K562 (cell line): ENCODE measurements around the gene HLA-DPA1. TPM values are rescaled to one million over a fixed set of nuclear protein-coding genes. Genes with fewer than 3 reads are reported as not detected.

Source experiments
- ATAC-seq: fragments of 200-7000 bp; cut with Tn5 transposase; 3 replicates; pipeline ENCODE4 v1.9.1; 2020; ENCODE audit warnings: moderate library complexity
- BruUV-seq: library from RNA; stranded (reverse); fragments of 400-500 nt; replicated peaks from 2 replicates; lab custom pipeline; 2021; lab: Mats Ljungman, UMichigan
- CTCF ChIA-PET: fragments of 300-600 bp; formaldehyde crosslinking; extraction: SDS; loops from one replicate; lab custom pipeline; 2021; ENCODE audit warnings: low intra/inter-chr PET ratio; lab: Yijun Ruan, JAX
- POLR2A ChIA-PET: fragments of 300-600, 350-650 bp; sonication (Branson Sonifier 250); formaldehyde crosslinking; extraction: SDS; loops from one replicate; lab custom pipeline; 2021; ENCODE audit warnings: antibody characterized with exemption, inconsistent platforms; lab: Yijun Ruan, JAX
- DNase-seq, 4 experiments: peaks; one replicate each; pipeline versions ENCODE4 v3.0.0 to v3.0.0-alpha.2; 2011 to 2018; ENCODE audit warnings: low spot score in 3 of 4, mixed read lengths in 3 of 4; ENCODE audit errors: extremely low read depth in 1 of 4
- FAIRE-seq: peaks from 2 replicates; lab custom pipeline; 2011; peaks lifted over from hg19 to GRCh38; lab: Jason Lieb, UNC
- H2AFZ ChIP-seq: 2 replicates; pipeline ENCODE4 v1.6.0; 2011; ENCODE audit warnings: low read depth, low read length, control low read depth, inconsistent platforms
- H3K27ac ChIP-seq: fragments of 200-600 bp; 3 replicates; pipeline ENCODE4 v1.8.0; 2011; ENCODE audit warnings: low read depth, mild to moderate bottlenecking, control low read depth, inconsistent platforms, low read length, moderate library complexity, mixed read lengths; ENCODE audit errors: extremely low read depth
- H3K27me3 ChIP-seq, 2 experiments: fragments of 300-600 bp in 1 of 2; 2 replicates in 1 of 2; 3 replicates in 1 of 2; pipeline versions ENCODE4 v1.6.0 to v1.8.0; 2011; ENCODE audit warnings: inconsistent platforms in 2 of 2, low read length in 2 of 2, mild to moderate bottlenecking in 1 of 2, mixed read lengths in 1 of 2, moderate library complexity in 1 of 2; ENCODE audit not compliant: control insufficient read depth in 2 of 2, insufficient read depth in 2 of 2
- H3K36me3 ChIP-seq: fragments of 300-600 bp; 3 replicates; pipeline ENCODE4 v1.8.0; 2011; ENCODE audit warnings: mild to moderate bottlenecking, low read length, inconsistent platforms; ENCODE audit not compliant: control insufficient read depth, insufficient read depth
- H3K4me1 ChIP-seq, 2 experiments: fragments of 200-600 bp in 1 of 2; replicated peaks in 1 of 2; 2 replicates in 1 of 2; 3 replicates in 1 of 2; pipeline versions ENCODE4 v1.5.1 to v1.8.0; 2011; ENCODE audit warnings: inconsistent platforms in 2 of 2, low read length in 2 of 2, mild to moderate bottlenecking in 1 of 2, mixed read lengths in 1 of 2, moderate library complexity in 1 of 2; ENCODE audit not compliant: control insufficient read depth in 2 of 2, insufficient read depth in 2 of 2
- H3K4me2 ChIP-seq: 2 replicates; pipeline ENCODE4 v1.6.1; 2011; ENCODE audit warnings: low read length, control low read depth, inconsistent platforms, mixed read lengths; ENCODE audit not compliant: insufficient read depth
- H3K4me3 ChIP-seq: fragments of 200-600 bp; sonication (generic), shearing (Covaris generic); 2 replicates; pipeline ENCODE4 v1.5.1; 2016; ENCODE audit warnings: control low read depth, inconsistent platforms
- H3K79me2 ChIP-seq: fragments of 200-600 bp; 3 replicates; pipeline ENCODE4 v1.8.0; 2011; ENCODE audit warnings: low read length, inconsistent platforms; ENCODE audit not compliant: control insufficient read depth, insufficient read depth
- H3K9ac ChIP-seq, 2 experiments: 2 replicates each; pipeline versions ENCODE4 v1.6.0 to v1.6.1; 2011; ENCODE audit warnings: low read depth in 2 of 2, low read length in 2 of 2, control low read depth in 1 of 2, inconsistent platforms in 1 of 2, mild to moderate bottlenecking in 1 of 2, mixed read lengths in 1 of 2; ENCODE audit not compliant: insufficient read depth in 1 of 2
- H3K9me1 ChIP-seq: one replicate; pipeline ENCODE4 v1.6.0; 2011; ENCODE audit warnings: inconsistent platforms, mild to moderate bottlenecking, low read length, moderate library complexity; ENCODE audit not compliant: control insufficient read depth, insufficient read depth
- H3K9me3 ChIP-seq: replicated peaks from 2 replicates; pipeline ENCODE4 v1.5.1; 2011; ENCODE audit warnings: low read depth, low read length, inconsistent platforms; ENCODE audit not compliant: control insufficient read depth, insufficient read depth
- H4K20me1 ChIP-seq: replicated peaks from 2 replicates; pipeline ENCODE4 v1.6.1; 2011; ENCODE audit warnings: low read length, inconsistent platforms, mixed read lengths; ENCODE audit not compliant: control insufficient read depth, insufficient read depth
- CUX1 ChIP-seq: fragments of 200-800 bp; sonication (Bioruptor generic); IDR thresholded peaks from 2 replicates; pipeline ENCODE4 v1.6.1; 2016; ENCODE audit warnings: missing genetic modification characterization, missing compliant biosample characterization
- DPF2 ChIP-seq: fragments of 450-650 bp; IDR thresholded peaks from 2 replicates; pipeline ENCODE4 v1.6.1; 2016
- FOXA1 ChIP-seq: fragments of 450-650 bp; IDR thresholded peaks from 2 replicates; pipeline ENCODE4 v1.6.1; 2016; ENCODE audit warnings: mild to moderate bottlenecking, borderline replicate concordance
- HDGF ChIP-seq: fragments of 450-650 bp; IDR thresholded peaks from 2 replicates; pipeline ENCODE4 v1.6.1; 2016
- KLF1 ChIP-seq: fragments of 450-650 bp; IDR thresholded peaks from 2 replicates; pipeline ENCODE4 v1.6.1; 2016; ENCODE audit warnings: missing genetic modification characterization, missing compliant biosample characterization
- NCOA4 ChIP-seq: fragments of 450-650 bp; IDR thresholded peaks from 2 replicates; pipeline ENCODE4 v1.6.1; 2018; ENCODE audit warnings: mild to moderate bottlenecking; ENCODE audit not compliant: partially characterized antibody
- NR4A1 ChIP-seq, 2 experiments: fragments of 250-450 bp in 1 of 2; fragments of 450-650 bp in 1 of 2; sonication (Bioruptor Pico) in 1 of 2; IDR thresholded peaks; 2 replicates each; pipeline versions ENCODE4 v1.4.0 to v1.6.1; 2016 to 2020; ENCODE audit warnings: mild to moderate bottlenecking in 2 of 2, missing compliant biosample characterization in 1 of 2, missing genetic modification characterization in 1 of 2, moderate library complexity in 1 of 2
- RHOXF2B ChIP-seq: fragments of 250-450 bp; sonication (Bioruptor Pico); conservative IDR thresholded peaks from 2 replicates; pipeline ENCODE4 v1.5.1; 2021
- SMAD1 ChIP-seq: fragments of 150-350 bp; IDR thresholded peaks from 2 replicates; pipeline ENCODE4 v1.6.1; 2014; ENCODE audit warnings: low read length, low read depth; ENCODE audit not compliant: partially characterized antibody
- SP1 ChIP-seq: sonication (generic); formaldehyde crosslinking; IDR thresholded peaks from 2 replicates; pipeline ENCODE4 v1.8.1; 2022; ENCODE audit warnings: mild to moderate bottlenecking, missing genetic modification reagents
- SRSF7 ChIP-seq: fragments of 200-400 bp; formaldehyde crosslinking; optimal IDR thresholded peaks from 2 replicates; pipeline ENCODE3; 2017; ENCODE audit warnings: mild to moderate bottlenecking, low read depth, low read length
- TAF15 ChIP-seq: fragments of 200-400 bp; formaldehyde crosslinking; IDR thresholded peaks from 2 replicates; pipeline ENCODE4 v1.6.1; 2017; ENCODE audit warnings: mild to moderate bottlenecking, low read depth, low read length, moderate library complexity
- TAF9B ChIP-seq: fragments of 450-650 bp; IDR thresholded peaks from 2 replicates; pipeline ENCODE4 v1.6.1; 2018; ENCODE audit warnings: mild to moderate bottlenecking; ENCODE audit not compliant: partially characterized antibody
- THRA ChIP-seq: fragments of 450-650 bp; IDR thresholded peaks from 2 replicates; pipeline ENCODE4 v1.6.1; 2017; ENCODE audit warnings: mild to moderate bottlenecking, moderate library complexity
- ZKSCAN3 ChIP-seq: fragments of 250-450 bp; sonication (Bioruptor Pico); IDR thresholded peaks from 2 replicates; pipeline ENCODE4 v1.4.0; 2020
- ZNF239 ChIP-seq: fragments of 250-450 bp; sonication (Bioruptor Pico); IDR thresholded peaks from 2 replicates; pipeline ENCODE4 v1.4.0; 2020; ENCODE audit warnings: mild to moderate bottlenecking
- ZNF507 ChIP-seq: conservative IDR thresholded peaks from 2 replicates; pipeline ENCODE4 v1.6.1; 2017; ENCODE audit warnings: missing genetic modification characterization, missing compliant biosample characterization
- WGBS: fragments of 100-300 bp; shearing (Covaris generic); methylation state at CpG from one replicate; pipeline ENCODE4 v1.1.6; 2016; ENCODE audit warnings: low coverage, mixed read lengths; ENCODE audit not compliant: insufficient coverage; ENCODE audit errors: missing lambda C conversion rate; 5-methylcytosine and 5-hydroxymethylcytosine counted together
- in situ Hi-C: fragments of 300-500 bp; cut with MboI; formaldehyde crosslinking; loops from 4 replicates; pipeline ENCODE4 v1.15.0; 2018; ENCODE audit warnings: inconsistent platforms, mixed read lengths
- intact Hi-C: fragments of 100-400 bp; cut with micrococcal nuclease; formaldehyde crosslinking; loops from 2 replicates; pipeline ENCODE4 v1.14.2; 2022
- polyA plus RNA-seq, 8 experiments: library from polyadenylated mRNA; depleted of rRNA in 4 of 8; stranded (reverse) in 5 of 8; unstranded in 3 of 8; fragments of >200 nt; fragmentation: Nextera tagmentation in 2 of 8; fragmentation: Illumina TruSeq in 1 of 8; extraction: Ambion mirVana in 2 of 8; extraction: Trizol in 1 of 8; gene quantifications; 2 replicates each; pipeline versions ENCODE4 v1.2.1 to v1.2.3, GENCODE V29; 2011 to 2014; ENCODE audit warnings: inconsistent platforms in 1 of 8, missing spikeins in 1 of 8
- total RNA-seq, 7 experiments: library from RNA; depleted of rRNA in 6 of 7; stranded (reverse); fragments of >200 nt in 6 of 7; fragmentation: Illumina TruSeq in 2 of 7; extraction: Trizol in 2 of 7; gene quantifications; 2 replicates each; pipeline versions ENCODE4 v1.2.1 to v1.2.3, GENCODE V29; 2011 to 2021; ENCODE audit warnings: low replicate concordance in 1 of 7

HLA-DPA1 gene
- total and polyA plus RNA-seq, 9 of the 15 experiments (the other 6 are each of a cell fraction or from before 2014, with no cell fraction given), result 0.23 to 0.93 (median 0.55) TPM

- H3K27me3 ChIP-seq, result peaks cover 10 to 41% of the 10 kb centered on the region in 2 experiments; a peak in 4 of 5 replicates
- DNase-seq (no peak), ATAC-seq (no peak), FAIRE-seq (no peak)
- intact Hi-C loops, result no loop called here
- CTCF ChIA-PET, result no interaction called here
- H3K36me3 ChIP-seq, result no peaks in the 10 kb centered on the region
- H2AFZ ChIP-seq, result no peak overlapping the region
- in situ Hi-C loops, result loop anchor here (5.0 kb wide), 1 partner anchor 71 kb away; no protein-coding TSS in a partner anchor
- no peak overlapping the region for H3K9ac ChIP-seq
- H3K9me1 ChIP-seq, result no peaks in the 10 kb centered on the region
- no peak overlapping the region for H3K4me2 ChIP-seq
- H3K79me2 ChIP-seq, result no peaks in the 10 kb centered on the region
- no peaks in the 10 kb centered on the region for H3K9me3 ChIP-seq
- H3K4me3 ChIP-seq, result no peak overlapping the region
- WGBS, result 0% methylated on average over 3 of the region's 3 CpGs
- H3K4me1 ChIP-seq, result no peaks in the 10 kb centered on the region
- POLR2A ChIA-PET, result interaction anchor here (0.9 to 1.4 kb wide), 3 partner anchors 10 to 88 kb away, joined by 3 read pairs; no protein-coding TSS in a partner anchor
- no peaks in the 10 kb centered on the region for H4K20me1 ChIP-seq
- no peak overlapping the region for H3K27ac ChIP-seq
- BruUV-seq, result no TSS peak
- TF ChIP-seq DPF2 (no peak), ZNF507 (tag) (no peak), ZNF239 (CRISPR knock-in tag) (no peak), TAF15 (no peak), NR4A1 (CRISPR knock-in tag; IDR thresholded peaks at IDR 0.05) (no peak), NR4A1 (tag; IDR thresholded peaks at IDR 0.05) (no peak), KLF1 (no peak), THRA (no peak), RHOXF2B (CRISPR knock-in tag) (no peak), SMAD1 (no peak), HDGF (no peak), CUX1 (CRISPR knock-in tag) (no peak), ZKSCAN3 (CRISPR knock-in tag) (no peak), FOXA1 (no peak), TAF9B (no peak), NCOA4 (no peak), SRSF7 (no peak), SP1 (no peak)
Measured at GRCh38 chr6:33088258-33088930, 14.9 kb upstream of the HLA-DPA1 start.
